K562 (cell line): ENCODE data around the gene CTBP2.
A peak's percentile ranks its signal among the peaks of the same experiment; 100 is the strongest.

Experiments used
- BHLHE40 ChIP-seq: IDR thresholded peaks from 2 replicates; pipeline ENCODE4 v1.6.1; 2011; ENCODE audit warnings: low read length, improper control_type of control experiment
- CTCF ChIP-seq, 3 experiments: IDR thresholded peaks in 2 of 3; conservative IDR thresholded peaks in 1 of 3; 2 replicates each; pipeline ENCODE4 v1.5.1; 2011 to 2012; ENCODE audit warnings: low read length in 3 of 3, mild to moderate bottlenecking in 3 of 3, control low read depth in 2 of 3, improper control_type of control experiment in 1 of 3, inconsistent platforms in 1 of 3, low read depth in 1 of 3, mixed read lengths in 1 of 3, moderate library complexity in 1 of 3; ENCODE audit not compliant: insufficient read depth in 2 of 3
- ETV5 ChIP-seq: sonication (generic); formaldehyde crosslinking; IDR thresholded peaks from 2 replicates; pipeline ENCODE4 v1.4.0; 2020; ENCODE audit warnings: low read depth, mild to moderate bottlenecking, missing genetic modification reagents
- FOXK2 ChIP-seq, 2 experiments: fragments of 450-650 bp; IDR thresholded peaks in 1 of 2; conservative IDR thresholded peaks in 1 of 2; 2 replicates each; pipeline ENCODE4 v1.6.1; 2016; ENCODE audit warnings: low read depth in 2 of 2, mild to moderate bottlenecking in 1 of 2
- HDAC6 ChIP-seq: IDR thresholded peaks from 2 replicates; pipeline ENCODE4 v1.6.1; 2012; ENCODE audit warnings: low read depth, mild to moderate bottlenecking, control low read depth, inconsistent platforms, low read length, moderate library complexity
- IRF1 ChIP-seq: sonication (generic); formaldehyde crosslinking; IDR thresholded peaks from 2 replicates; pipeline ENCODE4 v1.8.0; 2022; ENCODE audit warnings: missing genetic modification reagents, mild to moderate bottlenecking, borderline replicate concordance
- MCM5 ChIP-seq: fragments of 450-650 bp; IDR thresholded peaks from 2 replicates; pipeline ENCODE4 v1.6.1; 2016; ENCODE audit warnings: low read depth
- SIN3A ChIP-seq, 2 experiments: fragments of 150-350 bp in 1 of 2; IDR thresholded peaks; 2 replicates each; pipeline ENCODE4 v1.6.1; 2011 to 2016; ENCODE audit warnings: borderline replicate concordance in 2 of 2, low read depth in 2 of 2, low read length in 2 of 2, mild to moderate bottlenecking in 2 of 2, moderate library complexity in 2 of 2; ENCODE audit not compliant: control insufficient read depth in 1 of 2
- SMC3 ChIP-seq: conservative IDR thresholded peaks from 2 replicates; pipeline ENCODE4 v1.6.1; 2011; ENCODE audit warnings: low read depth, low read length, improper control_type of control experiment; ENCODE audit not compliant: insufficient read depth
- SNAPC5 ChIP-seq: fragments of 250-450 bp; sonication (Bioruptor Pico); IDR thresholded peaks from 2 replicates; pipeline ENCODE4 v1.8.0; 2021; ENCODE audit warnings: moderate library complexity, mild to moderate bottlenecking, inconsistent platforms
- SRSF7 ChIP-seq: fragments of 200-400 bp; formaldehyde crosslinking; optimal IDR thresholded peaks from 2 replicates; pipeline ENCODE3; 2017; ENCODE audit warnings: mild to moderate bottlenecking, low read depth, low read length
- TFAP4 ChIP-seq: sonication (generic); formaldehyde crosslinking; IDR thresholded peaks from 2 replicates; pipeline ENCODE4 v1.8.0; 2022; ENCODE audit warnings: missing genetic modification reagents, mild to moderate bottlenecking, moderate library complexity, borderline replicate concordance
- ZBTB12 ChIP-seq: fragments of 250-450 bp; sonication (Bioruptor Pico); IDR thresholded peaks from 2 replicates; pipeline ENCODE4 v1.4.0; 2020
- ZNF592 ChIP-seq: fragments of 450-650 bp; IDR thresholded peaks from 2 replicates; pipeline ENCODE4 v1.6.1; 2017; ENCODE audit warnings: antibody characterized with exemption, mild to moderate bottlenecking

- TF ChIP-seq MCM5, result no peak
- no peak for TF ChIP-seq SMC3
- TF ChIP-seq CTCF (IDR thresholded peaks at IDR 0.05 in 2 of 3, conservative IDR thresholded peaks at IDR 0.05 in 1 of 3; ENCODE audit: insufficient read depth in 2 of 3, low read depth in 1 of 3, low read length in 3 of 3), result peak in 2 of 3 experiments; percentile 22 to 34; a peak in 4 of 6 replicates
- TF ChIP-seq IRF1, result no peak
- no peak for TF ChIP-seq ETV5 (CRISPR knock-in tag)
- TF ChIP-seq SIN3A (IDR thresholded peaks at IDR 0.05; ENCODE audit: borderline replicate concordance in 2 of 2, control insufficient read depth in 1 of 2, low read depth in 2 of 2, low read length in 2 of 2), result no peak
- no peak for TF ChIP-seq ZBTB12 (CRISPR knock-in tag)
- no peak for TF ChIP-seq SNAPC5
- no peak for TF ChIP-seq ZNF592
- TF ChIP-seq TFAP4 (CRISPR knock-in tag), result no peak
- no peak for TF ChIP-seq FOXK2 (conservative IDR thresholded peaks at IDR 0.05 in 1 of 2, IDR thresholded peaks at IDR 0.05 in 1 of 2; ENCODE audit: low read depth in 2 of 2)
- TF ChIP-seq SRSF7, result no peak
- no peak for TF ChIP-seq HDAC6
- no peak for TF ChIP-seq BHLHE40
These were observed 76.2 kb downstream of the CTBP2 start for GRCh38 chr10:125084191-125084613.
